GM21515 (cell line): ENCODE measurements around the gene NKX6-1.

Experiments used
- ATAC-seq: cut with Tn5 transposase; IDR thresholded peaks from one replicate; pipeline ENCODE4 v1.9.1; 2021; ENCODE audit not compliant: unreplicated experiment

NKX6-1 gene

GRCh38 chr4:84479663-84480062, 19.4 kb downstream of the NKX6-1 start:
- no peak for ATAC-seq

GRCh38 chr4:84477738-84478137, 21.4 kb downstream of the NKX6-1 start:
- no peak for ATAC-seq

- ATAC-seq: no peak
Measured at GRCh38 chr4:84474107-84474506, 25.0 kb downstream of the NKX6-1 start.

GRCh38 chr4:84472154-84472553, 26.9 kb downstream of the NKX6-1 start:
- no peak for ATAC-seq

- no peak for ATAC-seq
Measured at GRCh38 chr4:84470204-84470785, 28.8 kb downstream of the NKX6-1 start.

GRCh38 chr4:84467601-84468000, 31.5 kb downstream of the NKX6-1 start:
- ATAC-seq: no peak

GRCh38 chr4:84459783-84460182, 39.3 kb downstream of the NKX6-1 start:
- ATAC-seq: no peak

GRCh38 chr4:84456157-84456556, 42.9 kb downstream of the NKX6-1 start:
- ATAC-seq: no peak

GRCh38 chr4:84455697-84456096, 43.4 kb downstream of the NKX6-1 start:
- no peak for ATAC-seq

GRCh38 chr4:84451546-84451945, 47.5 kb downstream of the NKX6-1 start:
- no peak for ATAC-seq

- ATAC-seq: no peak
Measured at GRCh38 chr4:84443523-84443922, 55.6 kb downstream of the NKX6-1 start.

GRCh38 chr4:84442778-84443177, 56.3 kb downstream of the NKX6-1 start:
- ATAC-seq: no peak
